Endometrium (tissue), 2 donors: ENCODE results near the gene CTRB2.
"Not testable (repeated sequence)": the region's sequence is repeated elsewhere in the genome, so short reads cannot be mapped to it uniquely, and the experiment has no call there.

Source experiments
- FAIRE-seq: peaks from 2 replicates; lab custom pipeline; 2012; peaks lifted over from hg19 to GRCh38; lab: Jason Lieb, UNC
- donor health status: control.
- donor health status: control.

CTRB2 gene

DNA sequence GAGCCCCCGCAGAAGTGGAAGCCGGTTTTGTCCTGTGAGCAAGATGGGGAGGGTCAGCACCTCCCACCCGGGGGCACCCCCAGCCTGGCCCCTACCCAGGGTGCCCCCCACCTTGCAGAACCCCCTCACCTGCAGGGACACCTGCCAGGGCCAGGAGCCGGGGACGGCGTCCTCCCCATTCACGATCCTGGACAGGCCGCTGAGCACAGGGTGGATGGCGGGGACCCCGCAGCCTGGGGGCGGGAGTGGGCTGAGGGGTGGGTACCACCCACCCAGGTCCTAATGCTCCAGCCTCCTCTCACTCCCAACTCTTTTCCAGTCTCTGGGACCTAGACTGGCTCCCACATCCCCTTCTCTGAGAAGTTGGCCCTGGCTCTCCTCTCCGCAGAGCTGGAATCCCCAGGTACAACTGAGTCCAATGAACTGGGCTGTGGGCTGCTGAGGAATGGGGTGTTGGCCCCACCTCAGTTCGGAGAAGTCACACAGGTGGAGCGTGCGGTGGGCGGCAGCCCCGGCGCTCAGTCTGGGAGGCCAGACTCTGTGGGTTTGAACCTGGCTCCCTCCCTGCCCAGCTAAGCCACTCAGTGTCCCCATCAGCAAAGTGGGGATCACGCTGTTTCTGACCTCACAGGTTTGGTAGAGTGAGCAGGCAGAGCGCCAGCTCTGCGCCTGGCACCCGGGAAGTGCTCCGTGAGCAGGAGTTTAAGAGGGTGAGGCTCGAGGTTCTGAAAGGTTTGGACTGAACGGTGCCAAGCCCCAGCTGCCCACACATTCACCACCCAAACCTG is 806 bp downstream of the CTRB2 start:
- not testable (repeated sequence) for FAIRE-seq

GRCh38 chr16:75205438-75205837 is 1.5 kb downstream of the CTRB2 start:
- FAIRE-seq = not testable (repeated sequence)

DNA sequence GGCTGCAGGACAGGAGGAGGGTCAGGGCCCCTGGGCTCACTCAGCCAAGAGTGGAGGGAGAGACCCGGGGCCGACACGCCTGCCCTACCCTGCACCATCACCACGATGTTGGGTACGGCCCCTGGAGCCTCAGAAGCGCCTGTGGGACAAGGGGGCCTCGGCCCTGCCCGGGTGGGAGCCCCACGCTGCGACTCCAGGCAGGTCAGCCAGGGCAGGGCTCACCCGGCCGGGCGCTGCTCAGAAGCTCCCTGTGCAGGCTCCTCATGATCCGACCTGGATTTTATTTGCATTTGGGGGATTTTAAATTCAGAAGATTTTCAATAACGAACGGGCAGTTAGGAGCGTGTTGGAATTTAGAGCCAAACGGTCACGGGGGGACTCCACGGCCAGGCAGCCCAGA is 2.1 kb downstream of the CTRB2 start:
- FAIRE-seq = not testable (repeated sequence)

GRCh38 chr16:75204410-75204758 is 2.6 kb downstream of the CTRB2 start:
- no peak for FAIRE-seq

DNA sequence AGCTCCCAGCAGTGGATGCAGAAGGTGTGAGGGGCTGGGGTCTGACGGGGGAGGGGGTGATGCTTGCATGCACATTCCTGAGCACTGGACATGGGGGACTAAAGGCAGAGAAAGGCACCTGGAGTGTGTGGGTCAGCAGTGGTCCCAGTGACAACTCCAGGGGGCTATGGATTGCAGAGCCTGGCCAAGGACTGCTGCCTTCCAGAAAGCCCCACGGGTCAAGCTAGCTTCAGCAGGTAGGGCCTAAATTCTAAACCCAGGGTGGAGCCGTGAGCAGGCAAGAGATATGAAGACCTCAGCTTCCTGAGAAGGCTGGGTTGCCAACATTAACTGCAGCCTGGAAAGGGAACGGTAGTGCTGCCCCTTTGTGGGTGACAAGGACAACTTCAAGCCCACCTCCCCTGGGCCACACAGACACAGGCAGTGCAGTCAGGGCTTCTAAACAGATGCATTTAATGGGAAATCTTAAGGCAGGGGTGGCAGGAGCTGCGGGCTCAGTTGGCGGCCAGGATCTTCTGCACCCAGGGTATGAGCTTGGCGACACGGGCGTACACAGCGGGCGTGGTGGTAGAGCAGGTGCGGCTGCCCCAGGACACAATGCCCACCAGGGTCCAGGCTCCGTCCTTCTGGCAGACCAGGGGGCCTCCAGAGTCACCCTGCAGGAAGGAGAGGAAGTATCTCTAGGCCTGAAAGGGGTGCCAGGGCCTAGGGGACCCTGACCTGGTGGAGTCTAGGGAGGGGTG is 3.1 kb downstream of the CTRB2 start:
- FAIRE-seq = no peak

- FAIRE-seq = no peak
These were observed 3.9 kb downstream of the CTRB2 start for GRCh38 chr16:75203096-75203495.

DNA sequence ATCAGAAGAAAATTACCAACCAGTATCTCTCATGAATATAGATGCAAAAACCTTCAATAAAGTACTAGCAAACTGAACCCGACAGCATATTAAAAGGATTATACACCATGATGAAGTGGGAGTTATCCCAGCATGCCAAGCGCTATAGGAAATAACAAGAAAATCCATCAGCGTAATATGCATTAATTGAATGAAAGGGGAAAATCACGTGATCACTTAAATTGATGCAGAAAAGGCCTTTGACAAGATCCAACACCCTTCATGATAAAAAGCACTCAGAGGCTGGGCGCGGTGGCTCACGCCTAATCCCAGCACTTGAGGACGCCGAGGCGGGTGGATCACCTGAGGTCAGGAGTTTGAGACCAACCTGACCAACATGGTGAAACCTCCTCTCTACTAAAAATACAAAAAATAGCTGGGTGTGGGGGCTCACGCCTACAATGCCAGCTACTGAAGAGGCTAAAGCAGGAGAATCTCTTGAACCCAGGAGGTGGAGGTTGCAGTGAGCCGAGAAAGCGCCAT is 4.8 kb downstream of the CTRB2 start:
- no peak for FAIRE-seq

GRCh38 chr16:75198135-75198600 is 8.8 kb downstream of the CTRB2 start:
- FAIRE-seq = no peak

GRCh38 chr16:75197522-75198134 is 9.3 kb downstream of the CTRB2 start:
- no peak for FAIRE-seq

GRCh38 chr16:75196836-75197235 is 10.1 kb downstream of the CTRB2 start:
- no peak for FAIRE-seq

GRCh38 chr16:75195811-75196790 is 10.9 kb downstream of the CTRB2 start:
- FAIRE-seq = no peak

GRCh38 chr16:75193730-75194444 is 13.1 kb downstream of the CTRB2 start:
- FAIRE-seq = no peak

DNA sequence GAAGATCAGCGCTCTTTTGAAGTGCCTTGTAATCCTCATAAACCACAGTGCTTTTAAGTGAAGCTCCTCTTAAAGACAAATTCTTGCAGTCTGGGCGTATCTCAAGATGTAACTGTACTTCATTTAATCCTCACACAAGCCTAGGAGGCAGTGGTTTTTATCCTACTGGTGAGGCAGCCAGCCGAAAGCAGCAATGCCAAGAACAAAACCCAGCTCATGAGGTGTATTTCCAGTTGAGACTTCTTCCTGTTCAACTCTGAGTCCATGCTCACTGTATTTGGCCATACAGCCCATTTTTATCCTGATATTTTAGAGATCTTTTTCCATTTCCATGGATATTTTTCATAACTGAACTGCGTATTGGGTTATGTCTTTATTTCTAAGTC is 13.7 kb downstream of the CTRB2 start:
- no peak for FAIRE-seq

DNA sequence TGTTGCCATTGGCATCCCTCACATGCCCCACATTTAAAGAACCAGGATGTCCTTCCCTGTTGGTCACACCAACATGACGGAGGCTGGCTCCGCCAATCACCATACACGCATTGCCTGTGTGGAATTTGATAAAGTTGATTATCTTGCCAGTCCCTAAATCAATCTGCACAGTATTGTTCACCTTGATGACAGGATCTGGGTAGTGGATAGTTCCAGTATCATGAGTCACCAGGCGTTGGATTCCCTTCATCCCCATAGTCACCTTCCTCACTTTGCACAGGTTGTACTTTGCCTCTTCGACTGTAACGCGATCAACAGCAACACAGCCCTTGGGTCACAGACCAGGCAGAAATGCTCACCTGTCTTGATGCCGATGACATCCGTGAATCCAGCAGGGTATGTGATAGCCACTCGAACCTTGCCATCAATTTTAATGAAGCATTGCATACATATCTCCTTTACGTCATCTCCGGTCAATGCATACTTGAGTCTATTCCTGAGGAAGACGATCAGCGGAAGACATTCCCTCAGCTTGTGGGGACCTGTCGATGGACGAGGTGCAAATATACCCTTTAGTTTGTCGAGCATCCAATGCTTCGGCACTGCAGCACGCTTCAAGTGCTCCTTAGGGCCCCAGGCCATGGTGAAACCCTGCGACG is 14.2 kb downstream of the CTRB2 start:
- no peak for FAIRE-seq

GRCh38 chr16:75189638-75190245 is 17.2 kb downstream of the CTRB2 start:
- no peak for FAIRE-seq

- FAIRE-seq = no peak
These were observed 18.0 kb downstream of the CTRB2 start for GRCh38 chr16:75188832-75189477.

GRCh38 chr16:75181630-75182029 is 25.3 kb downstream of the CTRB2 start:
- no peak for FAIRE-seq

DNA sequence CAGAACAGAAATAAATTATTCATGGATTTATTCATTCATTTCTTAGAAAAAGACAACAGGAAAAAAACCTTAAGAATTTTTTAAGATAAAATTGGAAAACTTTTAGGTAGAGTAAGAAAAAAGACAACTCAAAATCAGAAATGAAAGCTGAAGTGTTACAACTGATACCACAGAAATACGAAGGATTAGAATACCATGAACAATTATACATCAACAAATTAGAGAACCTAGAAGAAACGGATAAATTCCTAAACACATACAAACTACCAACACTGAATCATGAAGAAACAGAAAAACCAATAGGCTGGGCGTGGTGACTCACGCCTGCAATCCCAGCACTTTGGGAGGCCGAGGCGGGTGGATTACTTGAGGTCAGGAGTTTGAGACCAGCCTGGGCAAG is 27.8 kb downstream of the CTRB2 start:
- no peak for FAIRE-seq

GRCh38 chr16:75176926-75177325 is 30.0 kb downstream of the CTRB2 start:
- no peak for FAIRE-seq

DNA sequence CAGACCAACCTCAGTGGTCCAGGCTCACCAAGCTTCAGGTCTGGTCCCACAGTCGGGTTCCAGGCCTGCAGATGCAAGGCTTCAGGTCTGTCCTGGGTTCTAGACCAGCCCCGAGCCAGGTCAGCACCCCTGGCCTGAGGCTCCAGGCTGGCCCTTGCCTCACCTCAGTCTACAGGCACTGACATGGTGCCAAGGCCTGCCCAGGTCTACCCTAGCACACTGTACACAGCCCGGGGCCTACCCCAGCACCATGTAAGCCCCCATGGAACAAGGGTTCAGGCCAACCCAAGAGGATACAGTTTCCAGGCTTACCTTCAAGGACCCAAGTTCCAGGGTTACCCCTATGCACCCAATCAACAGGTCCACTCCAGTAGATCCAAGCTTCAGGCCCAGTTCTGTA is 31.9 kb downstream of the CTRB2 start:
- FAIRE-seq = no peak
